ENCODE data around the gene CHRNB4. TPM values are rescaled to one million over a fixed set of nuclear protein-coding genes. Genes with fewer than 3 reads are reported as not detected.

Gene CHRNB4
- total and polyA plus RNA-seq, 2 donors (not counting 1 experiment from before 2014, with no cell fraction given), result not detected

- Histone ChIP-seq H3K27ac (ENCODE audit: low read length in 2 of 2) (no peak overlapping the region), H3K36me3 (replicated peaks in 1 of 2; ENCODE audit: control extremely low read depth in 1 of 2, control insufficient read depth in 1 of 2, extremely low read depth in 1 of 2, insufficient read depth in 2 of 2, low read length in 1 of 2) (no peaks in the 10 kb centered on the region), H3K79me2 (ENCODE audit: control insufficient read depth, insufficient read depth, low read length) (no peaks in the 10 kb centered on the region), H4K20me1 (ENCODE audit: control insufficient read depth, insufficient read depth, low read length, poor library complexity, severe bottlenecking) (no peaks in the 10 kb centered on the region), H3K9me3 (ENCODE audit: control extremely low read depth in 1 of 3, control insufficient read depth in 2 of 3, insufficient read depth in 1 of 3, low read length in 2 of 3) (peaks cover 0 to 16% (median 6%) of the 10 kb centered on the region in 3 donors), H3K4me1 (ENCODE audit: control insufficient read depth in 2 of 2, insufficient read depth in 2 of 2, low read length in 2 of 2) (no peaks in the 10 kb centered on the region), H3K4me3 (ENCODE audit: control extremely low read depth in 1 of 5, extremely low read depth in 1 of 5, insufficient read depth in 1 of 5, low read depth in 2 of 5, low read length in 4 of 5) (no peak overlapping the region), H3K4me2 (replicated peaks; ENCODE audit: low read depth, low read length, poor library complexity, severe bottlenecking) (no peak overlapping the region), H2AFZ (ENCODE audit: insufficient read depth, low read depth, low read length, poor library complexity, severe bottlenecking) (no peak overlapping the region), H3K9ac (ENCODE audit: low read length) (no peak overlapping the region), H3K27me3 (replicated peaks in 1 of 4; ENCODE audit: control extremely low read depth in 1 of 4, control insufficient read depth in 3 of 4, insufficient read depth in 4 of 4, low read length in 3 of 4) (peaks cover 0 to 6% (median 0%) of the 10 kb centered on the region in 4 experiments)
- ATAC-seq (ENCODE audit: low read depth) (no peak), DNase-seq (no peak)
- H3K4me1 Mint-ChIP-seq, result no peaks in the 10 kb centered on the region
- WGBS (ENCODE audit: insufficient coverage), result 97% methylated on average over 9 of the region's 12 CpGs
- peaks cover 3% of the 10 kb centered on the region for H3K9me3 Mint-ChIP-seq (ENCODE audit: insufficient read depth)
- intact Hi-C loops (cut with micrococcal nuclease), result loop anchor here (5.0 kb wide), 2 partner anchors 118 to 548 kb away; no protein-coding TSS in a partner anchor
- no peak overlapping the region for H3K4me3 Mint-ChIP-seq
- ChIA-PET POLR2A (interaction anchor here (0.6 kb wide), 1 partner anchor 361 kb away, joined by 8 read pairs; no protein-coding TSS in a partner anchor), CTCF (interaction anchor here (1.2 to 1.4 kb wide), 2 partner anchors 104 to 117 kb away, joined by 3 read pairs; no protein-coding TSS in a partner anchor)
- TF ChIP-seq EZH2 (IDR thresholded peaks at IDR 0.05; ENCODE audit: borderline replicate concordance, insufficient read depth, low read depth, low read length, poor library complexity, severe bottlenecking) (no peak), CTCF (IDR thresholded peaks at IDR 0.05) (no peak)
- no peak overlapping the region for H3K27ac Mint-ChIP-seq
- H3K27me3 Mint-ChIP-seq, result peaks cover 19% of the 10 kb centered on the region
Observed at GRCh38 chr15:78634210-78635145, 6.5 kb downstream of the CHRNB4 start.

- Histone ChIP-seq H4K20me1 (ENCODE audit: control insufficient read depth, insufficient read depth, low read length, poor library complexity, severe bottlenecking) (no peaks in the 10 kb centered on the region), H3K79me2 (ENCODE audit: control insufficient read depth, insufficient read depth, low read length) (no peaks in the 10 kb centered on the region), H3K9ac (ENCODE audit: low read length) (no peak overlapping the region), H3K36me3 (replicated peaks in 1 of 2; ENCODE audit: control extremely low read depth in 1 of 2, control insufficient read depth in 1 of 2, extremely low read depth in 1 of 2, insufficient read depth in 2 of 2, low read length in 1 of 2) (no peaks in the 10 kb centered on the region), H3K4me2 (replicated peaks; ENCODE audit: low read depth, low read length, poor library complexity, severe bottlenecking) (no peak overlapping the region), H3K4me1 (ENCODE audit: control insufficient read depth in 2 of 2, insufficient read depth in 2 of 2, low read length in 2 of 2) (no peaks in the 10 kb centered on the region), H3K27me3 (replicated peaks in 1 of 4; ENCODE audit: control extremely low read depth in 1 of 4, control insufficient read depth in 3 of 4, insufficient read depth in 4 of 4, low read length in 3 of 4) (peaks cover 0 to 4% (median 0%) of the 10 kb centered on the region in 4 experiments), H3K27ac (ENCODE audit: low read length in 2 of 2) (no peak overlapping the region), H2AFZ (ENCODE audit: insufficient read depth, low read depth, low read length, poor library complexity, severe bottlenecking) (no peak overlapping the region), H3K4me3 (ENCODE audit: control extremely low read depth in 1 of 5, extremely low read depth in 1 of 5, insufficient read depth in 1 of 5, low read depth in 2 of 5, low read length in 4 of 5) (no peak overlapping the region), H3K9me3 (ENCODE audit: control extremely low read depth in 1 of 3, control insufficient read depth in 2 of 3, insufficient read depth in 1 of 3, low read length in 2 of 3) (peaks cover 0 to 16% (median 6%) of the 10 kb centered on the region in 3 donors)
- DNase-seq, result no peak
- intact Hi-C loops (cut with micrococcal nuclease), result no loop called here
- Mint-ChIP-seq H3K27me3 (peaks cover 23% of the 10 kb centered on the region), H3K9me3 (ENCODE audit: insufficient read depth) (peaks cover 3% of the 10 kb centered on the region), H3K4me3 (no peak overlapping the region), H3K4me1 (no peaks in the 10 kb centered on the region), H3K27ac (no peak overlapping the region)
- ATAC-seq (ENCODE audit: low read depth), result no peak
- CTCF ChIA-PET, result interaction anchor here (0.6 to 1.2 kb wide), 2 partner anchors 62 to 105 kb away, joined by 3 to 5 read pairs; no protein-coding TSS in a partner anchor
- WGBS (ENCODE audit: insufficient coverage), result 71% methylated on average over 1 of the region's 2 CpGs
- POLR2A ChIA-PET, result no interaction called here
- TF ChIP-seq CTCF (IDR thresholded peaks at IDR 0.05) (no peak), EZH2 (IDR thresholded peaks at IDR 0.05; ENCODE audit: borderline replicate concordance, insufficient read depth, low read depth, low read length, poor library complexity, severe bottlenecking) (no peak)
Observed at GRCh38 chr15:78633348-78633747, 7.7 kb downstream of the CHRNB4 start.
